Smooth muscle cell (in vitro differentiated cells): ENCODE data around the gene ADGRG3. TPM values are rescaled to one million over a fixed set of nuclear protein-coding genes. Genes with fewer than 3 reads are reported as not detected.

ENCODE experiments used
- DNase-seq: peaks from one replicate; lab custom pipeline; 2025; ENCODE audit not compliant: unreplicated experiment; lab: John Stamatoyannopoulos, UW
- H2AFZ ChIP-seq: fragments of 200-600 bp; sonication (generic); 2 replicates; pipeline ENCODE4 v1.6.0; 2016; ENCODE audit warnings: antibody characterized with exemption, low read depth, mild to moderate bottlenecking
- H3F3A ChIP-seq: fragments of 200-600 bp; sonication (generic); 2 replicates; pipeline ENCODE4 v1.6.0; 2017; ENCODE audit warnings: antibody characterized with exemption, low read depth
- H3K27ac ChIP-seq: fragments of 200-600 bp; sonication (generic); 2 replicates; pipeline ENCODE4 v1.5.1; 2016; ENCODE audit warnings: low read depth, mild to moderate bottlenecking
- H3K27me3 ChIP-seq: fragments of 200-600 bp; sonication (generic); 2 replicates; pipeline ENCODE4 v1.6.1; 2016; ENCODE audit warnings: low read depth, mild to moderate bottlenecking
- H3K36me3 ChIP-seq: fragments of 200-600 bp; sonication (generic); 2 replicates; pipeline ENCODE4 v1.5.1; 2016; ENCODE audit warnings: low read depth
- H3K4me1 ChIP-seq: fragments of 200-600 bp; sonication (generic); 2 replicates; pipeline ENCODE4 v1.5.1; 2016; ENCODE audit warnings: low read depth
- H3K4me2 ChIP-seq: fragments of 200-600 bp; sonication (generic); 2 replicates; pipeline ENCODE4 v1.6.0; 2016; ENCODE audit warnings: mild to moderate bottlenecking
- H3K4me3 ChIP-seq: fragments of 200-600 bp; sonication (generic); 2 replicates; pipeline ENCODE4 v1.5.1; 2016; ENCODE audit warnings: mild to moderate bottlenecking
- H3K79me2 ChIP-seq: fragments of 200-600 bp; sonication (generic); 2 replicates; pipeline ENCODE4 v1.6.0; 2016; ENCODE audit warnings: low read depth, mild to moderate bottlenecking
- H3K9ac ChIP-seq: fragments of 200-600 bp; sonication (generic); 2 replicates; pipeline ENCODE4 v1.6.0; 2016; ENCODE audit warnings: low read depth
- H3K9me3 ChIP-seq: fragments of 200-600 bp; sonication (generic); replicated peaks from 2 replicates; pipeline ENCODE4 v1.5.1; 2016; ENCODE audit warnings: low read depth
- H4K20me1 ChIP-seq: fragments of 200-600 bp; sonication (generic); 2 replicates; pipeline ENCODE4 v1.6.0; 2016; ENCODE audit warnings: low read depth
- WGBS: methylation state at CpG from one replicate; pipeline ENCODE4 v1.1.7; 2016; ENCODE audit warnings: low lambda C conversion rate; 5-methylcytosine and 5-hydroxymethylcytosine counted together
- polyA plus RNA-seq: library from polyadenylated mRNA; unstranded; fragments of >200 nt; fragmentation: Nextera tagmentation; extraction: Ambion mirVana; gene quantifications from 2 replicates; pipeline ENCODE4 v1.2.1, GENCODE V29; 2016
- total RNA-seq: library from RNA; depleted of rRNA; stranded (reverse); fragments of >200 nt; gene quantifications from 2 replicates; pipeline ENCODE4 v1.2.3, GENCODE V29; 2014
- TF ChIP-seq, protein P1 (sequence below): fragments of 200-600 bp; sonication (generic); IDR thresholded peaks from 2 replicates; pipeline ENCODE4 v1.5.1; 2017; ENCODE audit warnings: borderline replicate concordance, mild to moderate bottlenecking, antibody characterized with exemption; ENCODE audit not compliant: insufficient read depth, poor library complexity, severe bottlenecking

The ADGRG3 gene
- total and polyA plus RNA-seq, 2 experiments from 2014 or later, result 0.13 TPM; not detected in 1

- H3K27ac ChIP-seq, result no peak overlapping the region
- no peak overlapping the region for H3K4me3 ChIP-seq
- H3K9me3 ChIP-seq, result no peaks in the 10 kb centered on the region
- H3K4me2 ChIP-seq, result no peak overlapping the region
- DNase-seq, result no peak
- H3F3A ChIP-seq, result no peaks in the 10 kb centered on the region
- no peaks in the 10 kb centered on the region for H3K27me3 ChIP-seq
- peaks cover 20% of the 10 kb centered on the region for H3K4me1 ChIP-seq
- TF ChIP-seq, protein P1, sequence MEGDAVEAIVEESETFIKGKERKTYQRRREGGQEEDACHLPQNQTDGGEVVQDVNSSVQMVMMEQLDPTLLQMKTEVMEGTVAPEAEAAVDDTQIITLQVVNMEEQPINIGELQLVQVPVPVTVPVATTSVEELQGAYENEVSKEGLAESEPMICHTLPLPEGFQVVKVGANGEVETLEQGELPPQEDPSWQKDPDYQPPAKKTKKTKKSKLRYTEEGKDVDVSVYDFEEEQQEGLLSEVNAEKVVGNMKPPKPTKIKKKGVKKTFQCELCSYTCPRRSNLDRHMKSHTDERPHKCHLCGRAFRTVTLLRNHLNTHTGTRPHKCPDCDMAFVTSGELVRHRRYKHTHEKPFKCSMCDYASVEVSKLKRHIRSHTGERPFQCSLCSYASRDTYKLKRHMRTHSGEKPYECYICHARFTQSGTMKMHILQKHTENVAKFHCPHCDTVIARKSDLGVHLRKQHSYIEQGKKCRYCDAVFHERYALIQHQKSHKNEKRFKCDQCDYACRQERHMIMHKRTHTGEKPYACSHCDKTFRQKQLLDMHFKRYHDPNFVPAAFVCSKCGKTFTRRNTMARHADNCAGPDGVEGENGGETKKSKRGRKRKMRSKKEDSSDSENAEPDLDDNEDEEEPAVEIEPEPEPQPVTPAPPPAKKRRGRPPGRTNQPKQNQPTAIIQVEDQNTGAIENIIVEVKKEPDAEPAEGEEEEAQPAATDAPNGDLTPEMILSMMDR, result no peak
- H2AFZ ChIP-seq, result no peak overlapping the region
- no peaks in the 10 kb centered on the region for H3K79me2 ChIP-seq
- no peaks in the 10 kb centered on the region for H3K36me3 ChIP-seq
- peaks cover 50% of the 10 kb centered on the region for H4K20me1 ChIP-seq
- no peak overlapping the region for H3K9ac ChIP-seq
- 77% methylated on average over 8 of the region's 8 CpGs for WGBS
Measured at GRCh38 chr16:57637424-57637823, 30.7 kb upstream of the ADGRG3 start.

DNA sequence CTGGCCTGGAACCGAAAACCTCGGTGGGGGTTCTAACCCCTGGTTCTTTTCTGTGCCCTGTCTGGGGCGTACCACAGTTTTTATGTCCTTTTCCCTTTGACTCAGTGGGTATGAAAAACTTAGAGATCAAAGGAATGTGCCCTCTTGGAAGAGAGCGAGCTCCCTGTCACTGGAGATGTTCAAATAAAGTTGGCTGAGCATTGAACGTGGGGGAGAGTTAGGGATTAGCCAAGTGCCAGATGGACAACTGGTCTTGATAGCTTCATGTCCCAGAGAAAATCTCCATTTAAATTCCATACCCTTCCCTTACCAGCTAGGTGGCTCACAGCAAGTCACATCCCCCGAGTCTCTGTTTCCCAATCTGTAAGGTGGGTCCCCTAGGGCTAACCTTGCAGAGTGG is 30.1 kb upstream of the ADGRG3 start:
- H3K4me1 ChIP-seq, result peaks cover 20% of the 10 kb centered on the region
- H3K79me2 ChIP-seq, result no peaks in the 10 kb centered on the region

GRCh38 chr16:57638381-57638780 is 29.7 kb upstream of the ADGRG3 start:
- no peak overlapping the region for H3K4me2 ChIP-seq
- no peak overlapping the region for H3K9ac ChIP-seq
- H3K79me2 ChIP-seq, result no peaks in the 10 kb centered on the region
- no peaks in the 10 kb centered on the region for H3K36me3 ChIP-seq
- no peaks in the 10 kb centered on the region for H3K9me3 ChIP-seq
- H3K27me3 ChIP-seq, result no peaks in the 10 kb centered on the region
- H3K4me3 ChIP-seq, result no peak overlapping the region
- DNase-seq, result no peak
- 98% methylated on average over 2 of the region's 2 CpGs for WGBS
- H3F3A ChIP-seq, result no peaks in the 10 kb centered on the region
- H3K27ac ChIP-seq, result no peak overlapping the region
- no peak overlapping the region for H2AFZ ChIP-seq
- TF ChIP-seq, protein P1, result no peak
- peaks cover 46% of the 10 kb centered on the region for H4K20me1 ChIP-seq
- peaks cover 20% of the 10 kb centered on the region for H3K4me1 ChIP-seq

More for the DNA sequence above, 30.1 kb upstream of the ADGRG3 start:
- Histone ChIP-seq H3K27ac (no peak overlapping the region), H3K4me2 (no peak overlapping the region), H2AFZ (no peak overlapping the region), H4K20me1 (peaks cover 48% of the 10 kb centered on the region), H3K9me3 (no peaks in the 10 kb centered on the region), H3K27me3 (no peaks in the 10 kb centered on the region), H3F3A (no peaks in the 10 kb centered on the region), H3K36me3 (no peaks in the 10 kb centered on the region), H3K9ac (no peak overlapping the region), H3K4me3 (no peak overlapping the region)
- TF ChIP-seq, protein P1, result no peak
- 89% methylated on average over 6 of the region's 6 CpGs for WGBS
- DNase-seq, result no peak

DNA sequence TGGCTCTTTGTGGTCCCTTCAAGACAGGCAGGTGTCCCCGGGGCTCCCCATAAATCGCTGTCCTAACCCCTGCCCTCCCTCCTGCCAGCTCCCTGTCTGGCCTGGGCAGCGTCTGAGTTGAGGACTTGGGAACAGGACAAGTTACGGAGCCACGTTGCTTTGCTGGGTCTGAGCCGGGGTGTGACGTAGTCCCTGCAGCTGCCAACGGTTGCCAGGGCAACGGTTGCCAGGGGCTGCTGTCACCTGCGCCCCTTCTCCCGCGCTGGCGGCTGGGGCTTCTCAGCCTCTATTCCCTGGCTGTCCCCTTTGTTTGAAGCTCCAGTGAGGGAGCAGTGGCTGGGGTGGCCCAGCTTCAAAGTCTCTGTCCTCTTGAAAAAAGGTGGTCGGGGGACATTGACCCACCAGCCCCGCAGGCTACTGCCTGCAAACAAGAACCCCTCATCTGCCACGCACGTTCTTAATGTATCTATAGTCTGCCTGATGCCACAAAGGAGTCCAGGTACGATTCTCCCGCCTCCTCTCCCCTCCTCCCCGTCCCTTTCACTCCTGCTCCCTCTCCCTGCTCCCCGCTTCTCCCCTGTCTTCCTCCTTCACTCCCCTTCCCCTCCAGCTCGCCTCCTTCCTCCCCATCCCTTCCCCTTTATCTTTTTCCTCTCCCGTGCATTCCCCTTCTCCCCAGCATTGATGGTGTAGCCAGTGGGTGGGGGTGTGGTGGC is 28.8 kb upstream of the ADGRG3 start:
- Histone ChIP-seq H3K27ac (no peak overlapping the region), H3K79me2 (no peaks in the 10 kb centered on the region), H3K36me3 (no peaks in the 10 kb centered on the region), H3K27me3 (no peaks in the 10 kb centered on the region), H3K4me1 (peaks cover 20% of the 10 kb centered on the region), H3K9me3 (no peaks in the 10 kb centered on the region), H3K4me2 (no peak overlapping the region), H3K9ac (no peak overlapping the region), H3F3A (no peaks in the 10 kb centered on the region), H4K20me1 (peaks cover 37% of the 10 kb centered on the region), H3K4me3 (no peak overlapping the region), H2AFZ (no peak overlapping the region)
- DNase-seq, result no peak
- TF ChIP-seq, protein P1, result no peak
- WGBS, result 45% methylated on average over 17 of the region's 23 CpGs
